NCI-H69 (cell line): ENCODE results near the gene FAM120A.
"Not testable (repeated sequence)": the region's sequence is repeated elsewhere in the genome, so short reads cannot be mapped to it uniquely, and the experiment has no call there.

Experiments used
- DNase-seq: peaks from one replicate; lab custom pipeline; 2025; lab: John Stamatoyannopoulos, UW

FAM120A gene, protein sequence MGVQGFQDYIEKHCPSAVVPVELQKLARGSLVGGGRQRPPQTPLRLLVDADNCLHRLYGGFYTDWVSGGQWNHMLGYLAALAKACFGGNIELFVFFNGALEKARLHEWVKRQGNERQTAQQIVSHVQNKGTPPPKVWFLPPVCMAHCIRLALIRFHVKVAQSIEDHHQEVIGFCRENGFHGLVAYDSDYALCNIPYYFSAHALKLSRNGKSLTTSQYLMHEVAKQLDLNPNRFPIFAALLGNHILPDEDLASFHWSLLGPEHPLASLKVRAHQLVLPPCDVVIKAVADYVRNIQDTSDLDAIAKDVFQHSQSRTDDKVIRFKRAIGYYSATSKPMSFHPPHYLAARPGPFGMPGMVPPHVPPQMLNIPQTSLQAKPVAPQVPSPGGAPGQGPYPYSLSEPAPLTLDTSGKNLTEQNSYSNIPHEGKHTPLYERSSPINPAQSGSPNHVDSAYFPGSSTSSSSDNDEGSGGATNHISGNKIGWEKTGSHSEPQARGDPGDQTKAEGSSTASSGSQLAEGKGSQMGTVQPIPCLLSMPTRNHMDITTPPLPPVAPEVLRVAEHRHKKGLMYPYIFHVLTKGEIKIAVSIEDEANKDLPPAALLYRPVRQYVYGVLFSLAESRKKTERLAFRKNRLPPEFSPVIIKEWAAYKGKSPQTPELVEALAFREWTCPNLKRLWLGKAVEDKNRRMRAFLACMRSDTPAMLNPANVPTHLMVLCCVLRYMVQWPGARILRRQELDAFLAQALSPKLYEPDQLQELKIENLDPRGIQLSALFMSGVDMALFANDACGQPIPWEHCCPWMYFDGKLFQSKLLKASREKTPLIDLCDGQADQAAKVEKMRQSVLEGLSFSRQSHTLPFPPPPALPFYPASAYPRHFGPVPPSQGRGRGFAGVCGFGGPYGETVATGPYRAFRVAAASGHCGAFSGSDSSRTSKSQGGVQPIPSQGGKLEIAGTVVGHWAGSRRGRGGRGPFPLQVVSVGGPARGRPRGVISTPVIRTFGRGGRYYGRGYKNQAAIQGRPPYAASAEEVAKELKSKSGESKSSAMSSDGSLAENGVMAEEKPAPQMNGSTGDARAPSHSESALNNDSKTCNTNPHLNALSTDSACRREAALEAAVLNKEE

DNA sequence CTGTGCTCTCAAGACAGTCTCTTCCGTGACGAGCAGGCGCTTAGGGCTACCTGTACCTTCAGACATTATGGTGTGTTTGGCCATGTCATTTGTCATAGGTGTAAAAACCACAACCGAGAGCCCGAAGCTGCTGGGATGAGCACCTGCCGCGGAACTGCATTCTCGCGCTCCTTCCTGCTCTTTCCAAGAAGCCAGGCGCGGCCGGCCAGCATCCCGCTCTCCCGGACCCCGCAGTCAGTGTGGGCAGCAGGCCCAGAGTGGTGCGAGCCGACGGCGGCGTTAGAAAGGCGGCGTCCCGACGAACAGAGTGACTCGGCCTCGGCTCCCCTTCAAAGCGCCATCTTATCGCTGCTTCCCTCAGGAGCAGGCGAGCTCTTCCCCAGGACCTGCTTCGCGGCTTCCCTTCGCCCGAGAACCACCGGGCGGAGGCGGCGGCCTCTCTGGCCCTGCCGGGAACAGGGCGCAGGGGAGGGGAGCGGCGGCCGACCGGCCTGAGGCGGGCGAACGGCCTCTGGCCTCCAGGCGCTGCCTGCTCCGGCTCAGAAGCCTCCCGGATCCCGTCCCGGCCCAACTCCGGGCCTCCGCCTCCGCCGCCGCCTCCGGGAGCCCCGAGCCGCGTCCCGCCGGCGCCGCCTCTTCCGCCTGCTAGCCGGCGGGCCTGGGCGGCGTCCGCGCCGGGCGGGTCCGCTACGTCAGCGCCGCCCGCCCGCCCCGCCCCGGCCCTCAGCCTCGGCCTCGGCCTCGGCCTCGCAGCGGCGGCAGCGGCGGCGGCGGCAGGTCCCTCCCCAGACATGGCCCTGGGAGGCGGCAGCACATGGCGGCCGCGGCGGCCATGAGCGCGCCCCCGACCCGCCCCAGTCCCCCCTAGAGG lies at the start of gene FAM120A:
FAM120A (plus strand) TSS at position 741 of the 871 bp plus-strand sequence. CDS start 231 bp downstream, outside the sequence.
- DNase-seq, result peak; percentile 91

DNA sequence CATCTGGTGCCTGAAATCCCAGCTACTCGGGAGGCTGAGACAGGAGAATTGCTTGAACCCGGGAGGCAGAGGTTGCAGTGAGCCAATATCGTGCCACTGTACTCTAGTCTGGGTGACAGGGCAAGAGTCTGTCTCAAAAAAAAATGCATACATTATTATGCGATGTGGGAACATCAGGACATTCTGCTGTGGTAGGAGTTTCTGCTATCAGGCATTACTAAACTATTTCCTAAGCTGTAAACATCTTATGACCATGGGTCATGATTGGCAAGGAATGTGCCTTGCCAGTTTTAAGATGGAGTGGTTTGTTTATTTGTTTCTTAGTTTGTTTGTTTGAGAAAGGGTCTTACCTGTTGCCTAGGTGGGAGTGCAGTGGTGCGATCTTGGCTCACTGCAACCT lies 45.1 kb upstream of the FAM120A start:
- no peak for DNase-seq

DNA sequence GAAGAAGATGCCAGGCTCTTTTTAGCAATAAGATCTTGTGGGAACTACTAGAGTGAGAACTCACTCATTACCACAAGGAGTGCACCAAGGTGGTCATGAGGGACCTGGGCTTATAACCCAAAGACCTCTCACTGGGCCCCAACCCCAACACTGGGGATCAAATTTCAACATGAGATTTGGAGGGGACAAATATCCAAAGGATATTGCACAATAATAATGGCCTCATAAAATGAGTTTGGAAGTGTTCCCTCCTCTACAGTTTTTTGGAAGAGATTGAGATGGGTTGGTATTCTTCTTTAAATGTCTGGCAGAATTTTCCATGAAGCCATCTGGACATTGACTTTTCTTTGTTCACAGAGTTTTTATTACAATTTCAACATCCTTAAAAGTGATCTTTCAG lies 38.0 kb upstream of the FAM120A start:
- DNase-seq, result no peak

DNA sequence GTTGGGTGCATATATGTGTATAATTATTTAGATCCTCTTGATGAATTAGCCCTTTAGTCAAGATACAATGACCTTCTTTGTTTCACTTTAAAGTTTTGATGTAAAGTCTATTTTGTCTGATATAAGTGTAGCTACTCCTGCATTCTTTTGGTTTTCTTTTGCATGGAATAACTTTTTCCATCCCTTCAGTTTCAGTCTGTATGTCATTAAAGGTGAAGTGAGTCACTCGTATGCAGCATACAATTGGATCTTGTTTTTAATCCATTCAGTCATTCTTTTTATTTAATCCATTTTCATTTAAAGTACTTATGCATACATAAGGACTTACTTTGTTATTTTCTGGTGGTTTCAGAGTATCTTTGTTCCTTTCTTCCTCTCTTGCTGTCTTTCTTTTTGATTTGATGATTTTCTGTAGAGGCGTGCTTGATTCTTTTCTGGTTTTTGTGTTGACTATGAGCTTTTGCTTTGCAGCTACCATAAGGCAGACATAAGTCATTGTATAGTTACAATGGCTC lies 36.3 kb upstream of the FAM120A start:
- DNase-seq, result no peak

DNA sequence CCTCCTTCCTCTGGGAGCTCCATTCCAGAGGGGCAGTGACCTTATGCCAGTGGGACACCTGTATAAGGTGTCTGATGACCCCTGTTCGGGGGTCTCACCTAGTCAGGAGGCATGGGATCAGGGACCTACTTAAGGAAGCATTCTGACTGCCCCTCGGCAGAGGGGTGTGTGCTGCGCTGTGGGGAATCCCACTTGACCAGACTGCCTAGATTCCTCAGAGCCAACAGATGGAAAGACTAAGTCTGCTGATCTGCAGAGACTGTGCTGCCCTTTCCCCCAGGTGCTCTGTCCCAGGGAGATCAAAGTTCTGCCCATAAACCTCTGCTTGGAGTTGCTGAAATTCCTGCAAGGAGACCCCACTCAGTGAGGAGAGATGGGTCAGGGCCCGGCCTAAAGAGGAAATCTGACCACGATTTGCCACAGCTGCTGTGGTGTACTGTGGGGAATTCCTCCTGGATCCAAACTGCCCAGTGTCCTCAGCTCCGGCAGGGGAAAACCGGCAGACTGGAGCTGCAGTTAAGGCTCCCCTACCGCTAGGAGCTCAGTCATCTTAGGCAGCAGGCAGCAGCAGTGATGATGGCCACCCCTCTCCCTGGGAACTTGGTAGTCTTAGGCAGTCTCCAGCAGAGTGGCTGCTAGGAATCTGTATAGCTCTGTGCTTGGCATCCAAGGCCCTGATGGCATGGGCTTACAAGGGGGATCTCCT lies 34.8 kb upstream of the FAM120A start:
- no peak for DNase-seq

DNA sequence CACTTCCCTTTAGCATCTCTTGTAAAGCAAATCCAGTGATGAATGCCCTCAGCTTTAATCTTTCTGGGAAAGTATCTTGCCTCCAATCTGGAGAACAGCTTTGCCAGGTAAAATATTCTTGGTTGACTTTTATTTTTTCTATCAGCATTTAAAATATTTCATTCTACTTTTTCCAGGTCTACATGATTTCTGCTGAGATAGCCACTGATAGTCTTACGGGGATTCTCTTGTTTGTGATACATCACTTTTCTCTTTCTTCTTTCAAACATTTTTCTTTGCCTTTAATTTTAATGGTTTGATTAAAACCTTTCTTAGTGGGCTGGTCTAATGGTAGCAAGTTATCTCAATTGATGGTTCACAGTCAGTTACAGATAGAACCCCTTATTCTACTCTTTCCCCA lies 33.9 kb upstream of the FAM120A start:
- DNase-seq, result no peak

DNA sequence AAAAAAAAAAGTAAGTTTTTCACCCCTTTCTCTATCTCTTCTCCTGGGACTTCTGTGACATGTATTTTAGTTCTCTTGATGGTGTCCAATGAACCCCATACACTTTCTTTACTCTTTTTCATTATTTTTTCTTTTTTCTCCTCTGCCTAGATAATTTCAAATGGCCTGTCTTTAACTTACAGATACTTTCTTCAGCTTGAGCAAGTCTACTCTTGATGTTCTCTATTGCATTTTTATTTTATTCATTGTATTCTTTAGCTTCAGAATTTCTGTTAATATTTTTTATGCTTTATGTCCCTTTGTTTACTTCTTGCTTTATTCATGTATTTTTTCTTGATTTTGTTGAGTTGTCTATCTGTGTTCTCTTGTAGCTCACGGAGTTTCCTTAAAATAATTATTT lies 32.5 kb upstream of the FAM120A start:
- DNase-seq, result no peak

DNA sequence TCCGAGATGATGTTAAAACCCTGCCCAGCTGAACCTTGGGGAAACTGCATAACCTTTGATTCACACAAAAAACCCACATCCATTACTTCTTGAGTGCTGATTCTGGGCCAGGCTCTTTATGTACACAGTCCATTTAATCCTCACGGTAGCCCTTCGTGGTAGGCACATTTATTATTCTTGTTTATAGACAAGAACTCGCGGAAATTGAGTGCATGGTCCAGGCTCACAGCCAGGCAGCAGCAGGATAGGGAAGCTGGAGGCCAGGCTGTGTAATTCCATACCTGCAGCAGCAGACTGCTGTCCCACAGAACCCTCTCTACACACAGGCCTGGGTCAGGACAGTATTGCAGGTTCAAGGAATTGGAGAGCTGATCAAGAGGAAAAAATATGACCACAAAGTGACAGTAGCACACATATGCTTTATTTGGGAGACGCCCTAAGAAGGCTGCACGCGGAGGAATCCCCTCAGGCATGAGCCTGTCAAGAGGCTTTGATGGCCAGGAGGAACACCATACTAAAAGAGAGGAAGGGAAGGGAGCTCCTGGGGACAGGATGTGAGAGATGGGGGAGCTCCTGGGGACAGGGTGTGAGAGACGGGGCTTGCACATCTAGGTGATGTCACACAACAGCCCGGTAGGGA lies 28.4 kb upstream of the FAM120A start:
- peak; percentile 42 for DNase-seq

DNA sequence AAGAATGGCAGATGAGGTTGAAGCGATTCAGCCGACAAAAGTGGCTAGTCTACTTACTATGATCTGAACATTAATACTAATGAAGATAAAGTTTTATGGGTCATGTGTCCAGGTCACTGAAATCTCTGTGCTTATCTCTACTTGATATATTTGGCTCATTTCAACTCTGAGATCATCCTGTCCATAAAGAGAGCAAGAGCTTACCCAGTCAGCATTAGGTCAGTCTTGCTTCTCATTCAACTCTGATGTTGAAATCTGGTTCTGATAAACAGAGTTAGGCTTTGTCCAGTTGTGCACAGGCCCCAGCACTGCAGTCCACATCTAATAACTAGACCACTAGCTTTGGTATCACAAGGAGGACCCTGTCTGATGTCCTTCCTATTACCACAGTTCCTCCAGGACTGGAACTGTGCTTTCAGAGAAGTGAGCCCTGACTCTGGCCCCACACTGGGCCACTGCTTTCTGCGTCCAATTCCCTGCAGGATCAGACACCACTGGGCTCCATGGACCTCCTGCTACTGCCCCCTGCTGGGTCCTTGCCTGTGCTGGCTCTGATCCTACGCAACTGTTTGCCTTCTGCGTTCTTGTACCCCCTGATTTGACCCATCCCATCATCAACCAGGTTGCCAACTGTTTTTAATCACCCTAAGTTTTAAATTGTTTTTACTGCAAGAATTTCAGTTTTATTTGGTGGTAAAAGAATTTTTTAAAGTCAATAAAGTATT lies 23.7 kb upstream of the FAM120A start:
- DNase-seq, result peak; percentile 11

DNA sequence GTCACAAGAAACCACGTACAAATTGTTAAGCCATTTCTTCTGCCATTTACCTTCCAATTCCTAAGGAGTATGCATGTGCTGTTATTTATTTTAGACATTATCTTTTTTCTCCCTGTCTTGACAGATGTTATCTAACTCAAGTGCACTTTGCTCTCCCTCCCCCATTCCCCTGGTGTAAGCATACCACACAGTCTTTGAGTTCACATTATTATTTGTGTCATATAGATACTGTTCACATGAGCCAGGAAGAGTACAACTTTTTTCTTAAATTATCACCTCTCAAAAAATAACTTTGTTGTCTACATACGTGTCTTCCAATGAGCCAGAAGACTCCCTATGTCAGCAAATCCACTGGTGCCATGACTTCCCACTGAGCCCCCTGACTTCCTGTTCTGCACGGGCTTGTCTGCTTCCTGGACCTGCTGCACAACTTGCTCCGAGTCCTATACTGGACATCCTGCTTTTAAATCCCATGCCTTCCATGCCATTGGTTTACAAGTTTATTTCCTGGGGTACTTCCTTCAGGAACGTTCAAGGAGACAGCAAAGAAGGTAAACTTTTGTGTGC lies 19.9 kb upstream of the FAM120A start:
- no peak for DNase-seq

DNA sequence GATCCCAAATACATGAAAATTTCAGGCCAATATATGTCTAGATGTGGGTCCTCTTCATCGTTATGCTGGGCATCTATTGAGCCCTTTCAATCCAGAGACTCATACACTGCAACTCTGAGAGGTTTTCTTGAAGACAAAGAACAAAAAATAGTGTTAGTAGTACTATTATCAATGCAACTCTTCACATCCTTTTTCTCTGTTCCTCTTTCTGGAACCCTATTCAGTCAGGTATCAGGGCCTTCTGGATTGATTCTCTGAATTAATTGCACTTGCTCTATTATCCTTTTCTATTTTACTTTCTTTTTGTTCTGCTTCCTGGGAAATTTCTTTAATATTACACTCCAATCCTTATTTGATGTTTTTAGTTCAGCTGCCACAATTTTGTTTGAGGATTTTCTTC lies 18.5 kb upstream of the FAM120A start:
- DNase-seq, result no peak

DNA sequence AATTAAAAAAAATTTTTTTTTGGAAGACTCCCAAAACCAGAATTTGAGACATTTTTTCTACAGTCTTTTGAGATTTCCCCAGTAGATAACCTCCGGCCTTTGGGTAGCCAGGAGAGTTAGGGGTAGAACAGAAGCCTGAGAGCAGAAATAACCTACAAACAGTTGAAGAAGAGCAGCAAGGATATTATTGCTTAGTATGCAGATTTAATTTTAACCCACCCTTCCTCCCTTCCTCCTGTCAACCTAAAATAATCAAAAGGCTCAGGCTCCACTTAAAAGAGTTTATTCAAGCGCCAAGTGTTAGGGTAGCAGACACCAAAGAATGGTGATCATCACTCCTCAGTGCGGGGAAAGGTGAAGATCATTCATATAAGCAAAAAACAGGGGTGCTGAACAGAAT lies 17.4 kb upstream of the FAM120A start:
- no peak for DNase-seq

DNA sequence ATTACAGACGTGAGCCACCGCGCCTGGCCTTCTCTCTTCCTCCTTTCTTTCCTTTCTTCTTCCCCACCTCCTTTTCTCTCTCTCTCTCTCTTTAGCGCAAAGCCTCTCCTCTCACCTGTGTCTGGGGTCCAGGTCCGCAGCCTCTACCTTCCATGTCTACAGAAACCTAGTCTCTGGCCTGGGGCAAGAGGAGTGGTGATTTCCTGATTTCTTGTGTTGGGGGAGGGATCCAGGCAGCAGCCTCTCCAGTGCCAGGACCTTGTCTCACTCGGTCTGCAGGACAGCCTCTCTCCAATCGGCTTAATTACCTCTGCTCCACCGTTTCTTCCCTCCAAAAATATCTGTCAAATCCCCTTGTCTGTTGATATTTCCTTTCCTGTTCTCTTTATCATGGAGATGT lies 16.1 kb upstream of the FAM120A start:
- DNase-seq, result no peak

DNA sequence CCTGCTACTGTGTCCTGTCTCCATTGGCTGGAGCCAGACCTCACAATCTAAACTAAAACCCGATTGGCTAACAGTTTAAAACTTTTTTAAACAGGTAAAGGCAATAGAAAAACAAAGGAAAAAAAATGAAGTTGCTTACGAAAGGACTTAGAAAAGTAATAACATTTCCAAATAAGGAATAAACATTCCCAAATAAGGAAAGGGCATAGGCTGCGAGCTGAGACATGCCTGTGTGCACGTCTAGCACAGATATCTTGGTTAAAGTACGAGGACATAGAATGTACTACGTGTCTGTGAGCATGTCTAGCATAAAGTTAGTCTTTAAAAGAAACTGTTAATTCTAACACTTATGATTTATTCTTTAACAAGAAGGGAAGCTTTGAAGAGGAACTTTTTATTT lies 15.3 kb upstream of the FAM120A start:
- no peak for DNase-seq

DNA sequence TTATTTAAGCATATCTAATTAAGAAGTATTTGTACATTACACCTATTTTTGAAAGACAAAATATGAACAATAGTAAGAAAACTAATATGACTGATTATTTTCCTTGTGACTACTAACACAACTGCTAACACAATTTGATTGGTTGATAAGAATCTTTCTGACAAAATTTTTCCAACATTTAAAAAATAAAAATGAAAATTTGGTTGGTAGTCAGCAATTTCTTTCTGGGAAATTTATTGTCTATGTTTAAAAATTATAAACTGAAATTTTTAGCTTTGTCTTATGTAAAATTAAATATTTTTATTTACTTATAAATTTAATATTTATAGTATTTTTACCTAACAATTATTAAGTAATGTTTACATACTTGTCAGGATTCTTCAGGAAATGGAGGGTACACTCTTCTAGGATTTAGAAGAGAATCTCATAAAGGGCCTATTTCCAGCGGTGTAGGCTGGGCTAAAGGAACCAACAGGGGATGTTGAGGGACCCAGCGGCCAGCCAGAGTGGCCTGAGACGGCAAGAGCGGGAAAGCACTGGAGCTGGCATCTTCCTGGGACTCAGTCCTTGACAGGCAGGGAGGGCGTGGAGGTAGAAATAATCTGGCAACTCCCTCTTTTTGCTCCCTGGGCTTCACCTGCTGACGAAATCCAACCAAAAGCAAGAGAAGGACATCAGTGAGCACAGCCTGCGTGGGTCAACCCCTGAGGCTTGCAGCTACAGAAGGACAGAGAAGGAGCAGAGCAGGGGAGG lies 14.7 kb upstream of the FAM120A start:
- DNase-seq, result no peak

DNA sequence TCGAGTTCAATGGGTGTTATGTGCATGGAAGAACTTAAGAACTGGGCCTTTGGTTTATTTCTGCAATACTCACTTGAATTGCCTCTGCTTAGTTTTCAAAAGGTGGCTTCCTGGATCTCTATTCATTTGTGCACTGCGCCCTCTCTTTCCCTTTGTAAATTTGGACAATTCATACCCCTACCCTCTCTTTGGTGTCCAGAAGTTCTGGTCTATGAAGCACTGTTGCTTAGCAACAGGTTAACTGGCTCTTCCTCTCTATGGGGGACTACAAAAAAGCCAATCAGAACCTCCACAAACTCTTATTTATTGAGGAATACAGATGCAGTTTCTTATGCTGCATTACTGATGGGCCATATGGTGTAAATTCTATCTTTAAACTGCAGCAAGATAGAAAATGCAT lies 13.5 kb upstream of the FAM120A start:
- DNase-seq, result peak; percentile 15

DNA sequence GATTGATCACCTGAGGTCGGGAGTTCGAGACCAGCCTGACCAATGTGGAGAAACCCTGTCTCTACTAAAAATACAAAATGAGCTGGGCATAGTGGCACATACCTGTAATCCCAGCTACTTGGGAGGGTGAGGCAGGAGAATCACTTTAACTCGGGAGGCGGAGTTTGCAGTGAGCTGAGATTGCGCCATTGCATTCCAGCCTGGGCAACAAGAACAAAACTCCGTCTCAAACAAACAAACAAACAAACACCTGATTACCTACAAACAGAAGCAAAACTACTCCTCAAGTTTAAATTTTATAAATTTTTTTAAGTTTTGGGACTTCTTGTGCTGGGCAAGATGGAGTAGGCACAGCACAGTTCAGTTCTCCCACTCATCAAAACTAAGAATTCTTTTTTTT lies 12.2 kb upstream of the FAM120A start:
- DNase-seq, result not testable (repeated sequence)

DNA sequence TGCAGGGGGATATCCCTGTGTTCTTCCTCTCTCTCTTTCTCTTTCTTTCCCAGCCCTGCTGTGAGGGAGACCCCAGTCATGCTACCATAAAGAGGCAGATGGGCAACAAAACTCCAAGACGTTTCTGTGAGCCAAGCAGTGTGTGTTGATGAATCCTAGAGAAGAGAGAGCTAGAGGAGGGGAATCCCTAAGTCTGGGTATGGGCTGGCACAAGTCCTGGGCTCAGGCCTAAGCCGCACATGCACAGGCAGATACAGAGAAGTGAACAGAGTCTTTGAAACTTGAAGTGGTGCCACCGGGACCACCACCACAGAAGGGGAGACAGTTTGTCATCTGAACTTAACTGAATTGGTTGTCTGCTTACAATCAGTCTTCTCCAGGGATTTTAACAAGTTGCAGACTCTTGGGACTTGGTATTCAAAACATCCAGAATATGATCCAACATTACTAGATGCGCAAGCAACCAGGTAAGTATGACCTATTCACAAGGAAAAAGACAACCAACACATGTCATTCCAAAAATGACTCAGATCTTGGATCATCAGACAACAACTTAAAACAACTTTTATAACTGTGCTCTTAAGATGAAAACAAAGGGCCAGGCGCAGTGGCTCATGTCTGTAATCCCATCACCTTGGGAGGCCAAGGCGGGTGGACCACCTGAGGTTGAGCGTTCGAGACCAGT lies 10.4 kb upstream of the FAM120A start:
- no peak for DNase-seq
